ENCODE results near the gene LRRC25.
"Not testable (repeated sequence)": the region's sequence is repeated elsewhere in the genome, so short reads cannot be mapped to it uniquely, and the experiment has no call there.

The LRRC25 gene

DNA sequence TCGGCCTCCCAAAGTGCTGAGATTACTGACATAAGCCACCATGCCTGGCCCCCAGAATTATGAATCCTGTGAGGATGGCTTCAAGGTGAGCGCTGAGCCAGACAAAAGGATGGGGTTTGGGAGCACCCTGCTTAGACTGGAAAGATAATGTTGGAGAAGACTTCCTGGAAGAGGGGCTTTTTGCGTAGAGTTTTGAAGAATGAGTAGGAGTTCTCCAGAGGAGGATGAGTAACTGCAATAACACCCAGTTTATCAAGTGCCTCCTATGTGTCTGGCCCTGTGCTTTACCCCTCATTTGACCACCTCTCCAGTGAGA, 12.1 kb downstream of the LRRC25 start:
- no peak for DNase-seq (ENCODE audit: low read depth, low spot score)
- TF ChIP-seq, protein P1, sequence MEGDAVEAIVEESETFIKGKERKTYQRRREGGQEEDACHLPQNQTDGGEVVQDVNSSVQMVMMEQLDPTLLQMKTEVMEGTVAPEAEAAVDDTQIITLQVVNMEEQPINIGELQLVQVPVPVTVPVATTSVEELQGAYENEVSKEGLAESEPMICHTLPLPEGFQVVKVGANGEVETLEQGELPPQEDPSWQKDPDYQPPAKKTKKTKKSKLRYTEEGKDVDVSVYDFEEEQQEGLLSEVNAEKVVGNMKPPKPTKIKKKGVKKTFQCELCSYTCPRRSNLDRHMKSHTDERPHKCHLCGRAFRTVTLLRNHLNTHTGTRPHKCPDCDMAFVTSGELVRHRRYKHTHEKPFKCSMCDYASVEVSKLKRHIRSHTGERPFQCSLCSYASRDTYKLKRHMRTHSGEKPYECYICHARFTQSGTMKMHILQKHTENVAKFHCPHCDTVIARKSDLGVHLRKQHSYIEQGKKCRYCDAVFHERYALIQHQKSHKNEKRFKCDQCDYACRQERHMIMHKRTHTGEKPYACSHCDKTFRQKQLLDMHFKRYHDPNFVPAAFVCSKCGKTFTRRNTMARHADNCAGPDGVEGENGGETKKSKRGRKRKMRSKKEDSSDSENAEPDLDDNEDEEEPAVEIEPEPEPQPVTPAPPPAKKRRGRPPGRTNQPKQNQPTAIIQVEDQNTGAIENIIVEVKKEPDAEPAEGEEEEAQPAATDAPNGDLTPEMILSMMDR (IDR thresholded peaks at IDR 0.05; ENCODE audit: low read depth, low read length): no peak
- no peak overlapping the region for H3K4me3 ChIP-seq (ENCODE audit: low read depth, low read length)
- in situ Hi-C loops (cut with HindIII; ENCODE audit: low sequenced_read_pairs): no loop called here

DNA sequence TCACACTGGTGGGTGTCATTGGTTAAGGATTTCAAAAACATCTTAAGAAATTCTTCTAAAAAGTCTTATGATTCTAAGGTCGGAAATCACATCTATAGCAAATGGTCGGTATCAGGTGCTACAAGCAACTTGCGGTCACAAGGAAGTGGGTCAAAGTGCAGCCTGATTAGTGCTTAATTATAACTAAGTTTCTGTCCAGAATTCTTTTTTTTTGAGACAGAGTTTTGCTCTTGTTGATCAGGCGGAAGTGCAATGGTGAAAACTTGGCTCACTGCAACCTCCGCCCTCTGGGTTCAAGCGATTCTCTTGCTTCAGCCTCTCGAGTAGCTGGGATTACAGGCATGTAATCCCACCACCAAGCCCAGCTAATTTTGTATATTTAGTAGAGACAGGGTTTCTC, 12.6 kb downstream of the LRRC25 start:
- in situ Hi-C loops (cut with HindIII; ENCODE audit: low sequenced_read_pairs): no loop called here
- no peak overlapping the region for H3K4me3 ChIP-seq (ENCODE audit: low read depth, low read length)
- TF ChIP-seq, protein P1 (IDR thresholded peaks at IDR 0.05; ENCODE audit: low read depth, low read length): no peak
- no peak for DNase-seq (ENCODE audit: low read depth, low spot score)

DNA sequence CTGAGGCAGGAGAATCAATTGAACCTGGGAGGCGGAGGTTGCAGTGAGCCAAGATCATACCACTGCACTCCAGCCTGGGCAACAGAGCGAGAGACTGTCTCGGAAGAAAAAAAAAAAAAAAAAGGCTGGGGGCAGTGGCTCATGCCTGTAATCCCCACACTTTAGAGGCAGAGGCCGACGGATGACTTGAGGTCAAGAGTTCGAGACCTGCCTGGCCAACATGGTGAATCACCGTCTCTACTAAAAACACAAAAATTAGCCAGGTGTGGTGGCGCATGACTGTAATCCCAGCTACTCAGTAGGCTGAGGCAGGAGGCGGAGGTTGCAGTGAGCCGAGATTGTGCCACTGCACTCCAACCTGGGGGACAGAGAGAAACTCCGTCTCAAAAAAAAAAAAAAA, 13.8 kb downstream of the LRRC25 start:
- H3K4me3 ChIP-seq (ENCODE audit: low read depth, low read length); DNase-seq (ENCODE audit: low read depth, low spot score); in situ Hi-C loops (cut with HindIII; ENCODE audit: low sequenced_read_pairs): not testable (repeated sequence)

DNA sequence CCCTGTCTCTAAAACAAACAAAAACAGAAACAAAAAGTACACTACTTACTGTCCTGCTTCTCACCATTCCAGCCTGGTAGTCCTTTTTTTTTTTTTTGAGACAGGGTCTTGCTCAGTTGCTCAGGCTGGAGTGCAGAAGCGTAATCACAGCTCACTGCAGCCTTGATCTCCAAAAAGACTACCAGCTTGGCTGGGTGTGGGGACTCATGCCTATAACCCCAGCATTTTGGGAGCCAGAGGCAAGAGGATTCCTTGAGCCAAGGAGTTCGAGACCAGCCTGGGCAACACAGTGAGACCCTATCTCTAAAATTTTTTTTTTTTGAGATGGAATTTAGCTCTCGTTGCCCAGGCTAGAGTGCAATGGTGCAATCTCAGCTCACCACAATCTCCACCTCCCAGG, 16.6 kb downstream of the LRRC25 start:
- in situ Hi-C loops (cut with HindIII; ENCODE audit: low sequenced_read_pairs): no loop called here
- TF ChIP-seq, protein P1 (IDR thresholded peaks at IDR 0.05; ENCODE audit: low read depth, low read length): no peak
- DNase-seq (ENCODE audit: low read depth, low spot score): no peak
- H3K4me3 ChIP-seq (ENCODE audit: low read depth, low read length): no peak overlapping the region

DNA sequence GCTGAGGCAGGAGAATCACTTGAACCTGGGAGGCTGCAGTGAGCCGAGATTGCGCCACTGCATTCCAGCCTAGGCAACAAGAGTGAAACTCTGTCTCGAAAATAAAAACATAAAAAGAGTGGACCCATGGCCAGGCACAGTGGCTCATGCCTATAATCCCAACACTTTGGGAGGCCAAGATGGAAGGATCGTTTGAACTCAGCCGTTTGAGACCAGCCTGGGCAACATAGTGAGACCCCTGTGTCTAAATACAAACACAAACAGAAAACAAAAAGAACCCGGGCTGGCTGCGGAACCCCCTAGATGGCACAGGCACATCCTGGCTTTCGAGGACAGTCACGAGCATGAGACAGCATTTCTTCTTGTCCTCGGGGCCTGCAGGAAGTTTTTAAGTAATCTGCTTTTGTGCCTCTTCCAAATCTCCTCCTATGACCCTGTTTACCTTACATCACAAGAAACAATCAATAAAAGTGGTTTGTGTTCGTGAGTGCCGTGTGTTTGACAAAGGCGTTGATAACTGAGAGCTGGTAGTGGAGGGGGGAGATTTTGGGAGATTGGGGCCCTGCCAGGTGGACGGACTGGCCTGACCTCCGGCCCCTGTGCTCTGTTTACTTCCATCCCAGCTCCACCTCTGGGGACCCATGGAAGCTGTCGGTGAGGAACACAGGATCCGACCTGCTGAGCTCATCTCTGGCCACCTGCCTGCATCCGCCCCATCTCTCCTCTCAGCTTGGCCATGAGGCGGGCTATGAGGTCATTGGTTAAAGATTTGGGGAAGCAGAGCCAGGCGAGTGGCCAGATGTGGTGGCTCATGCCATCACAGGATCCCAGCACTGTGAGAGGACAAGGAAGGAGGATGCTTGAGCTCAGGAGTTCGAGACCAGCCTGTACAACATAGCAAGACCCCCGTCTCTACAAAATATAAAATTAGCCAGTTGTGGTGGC, 17.3 kb downstream of the LRRC25 start:
- DNase-seq (ENCODE audit: low read depth, low spot score): peak; percentile 82
- TF ChIP-seq, protein P1 (IDR thresholded peaks at IDR 0.05; ENCODE audit: low read depth, low read length): no peak
- in situ Hi-C loops (cut with HindIII; ENCODE audit: low sequenced_read_pairs): no loop called here
- no peak overlapping the region for H3K4me3 ChIP-seq (ENCODE audit: low read depth, low read length)

DNA sequence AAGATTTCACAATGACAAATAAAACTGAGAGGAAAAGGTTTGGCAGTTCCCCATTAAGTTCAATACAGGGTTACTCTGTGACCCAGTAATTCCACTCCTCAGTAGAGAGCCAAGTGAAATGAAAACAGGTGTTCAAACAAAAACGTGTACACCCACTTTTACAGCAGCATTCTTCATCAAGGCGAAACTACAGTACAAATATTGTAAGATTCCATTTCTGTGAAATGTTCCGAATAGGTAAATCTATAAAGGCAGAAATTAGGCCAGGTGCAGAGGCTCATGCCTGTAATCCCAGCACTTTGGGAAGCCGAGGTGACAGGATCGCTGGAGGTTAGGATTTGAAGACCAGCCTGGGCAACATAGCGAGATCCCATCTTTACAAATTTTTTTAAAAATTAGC, 20.4 kb downstream of the LRRC25 start:
- TF ChIP-seq, protein P1 (IDR thresholded peaks at IDR 0.05; ENCODE audit: low read depth, low read length): no peak
- in situ Hi-C loops (cut with HindIII; ENCODE audit: low sequenced_read_pairs): no loop called here
- no peak overlapping the region for H3K4me3 ChIP-seq (ENCODE audit: low read depth, low read length)
- DNase-seq (ENCODE audit: low read depth, low spot score): no peak

DNA sequence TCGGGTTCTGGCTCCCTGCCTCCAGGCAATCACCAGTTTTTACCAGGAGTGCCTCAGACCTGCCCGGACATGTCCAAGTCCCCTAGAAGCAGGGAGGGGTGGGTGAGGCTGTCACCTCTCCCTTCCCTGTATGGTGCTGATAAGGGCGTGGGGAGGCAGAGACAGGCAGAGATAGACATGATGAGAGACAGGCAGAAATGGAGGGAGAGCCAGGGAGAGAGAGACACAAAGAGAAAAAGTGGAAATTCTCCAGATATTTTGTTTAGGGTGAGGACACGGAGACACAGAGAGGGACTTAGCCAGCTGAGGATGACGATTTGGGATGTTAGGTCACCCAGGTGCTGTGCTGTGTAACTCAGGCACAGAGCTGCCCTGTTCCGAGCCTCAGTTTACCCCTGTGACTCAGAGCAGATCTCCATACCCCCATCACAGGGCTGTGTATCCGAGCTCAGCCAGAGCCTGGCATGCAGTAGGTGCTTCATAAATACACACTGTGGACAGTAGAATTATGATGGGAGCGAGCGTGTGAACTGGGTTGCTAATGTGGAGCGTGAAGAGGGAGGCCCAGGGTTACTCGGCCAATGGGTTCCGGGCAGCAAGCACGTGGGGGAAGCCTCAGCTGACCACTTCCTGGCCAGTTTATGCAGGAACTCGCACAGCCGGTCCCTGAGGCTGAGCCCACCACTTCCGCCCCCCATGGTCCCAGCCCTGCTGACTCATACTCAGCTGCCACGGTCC, 23.4 kb downstream of the LRRC25 start:
- in situ Hi-C loops (cut with HindIII; ENCODE audit: low sequenced_read_pairs): no loop called here
- H3K4me3 ChIP-seq (ENCODE audit: low read depth, low read length): no peak overlapping the region
- peak; percentile 99 for DNase-seq (ENCODE audit: low read depth, low spot score)
- TF ChIP-seq, protein P1 (IDR thresholded peaks at IDR 0.05; ENCODE audit: low read depth, low read length): no peak

Measured in astrocyte of the spinal cord (primary cell).